Measurements from ENCODE around the gene GIT2. TPM values are rescaled to one million over a fixed set of nuclear protein-coding genes. Genes with fewer than 3 reads are reported as not detected.
A peak's percentile ranks its signal among the peaks of the same experiment; 100 is the strongest.

Gene GIT2
- total RNA-seq, 2 donors from 2014 or later: 64.3 to 70.1 TPM

GRCh38 chr12:109963743-109964429 is 32.3 kb downstream of the GIT2 start:
- H3K27ac Mint-ChIP-seq: peak overlapping the region in 1 of 2 donors; percentile 75
- DNase-seq (ENCODE audit: low spot score in 2 of 2): no peak
- peaks cover 0 to 22% of the 10 kb centered on the region in 2 donors for H3K36me3 Mint-ChIP-seq
- ATAC-seq: no peak
- no peaks in the 10 kb centered on the region for H3K9me3 Mint-ChIP-seq

DNA sequence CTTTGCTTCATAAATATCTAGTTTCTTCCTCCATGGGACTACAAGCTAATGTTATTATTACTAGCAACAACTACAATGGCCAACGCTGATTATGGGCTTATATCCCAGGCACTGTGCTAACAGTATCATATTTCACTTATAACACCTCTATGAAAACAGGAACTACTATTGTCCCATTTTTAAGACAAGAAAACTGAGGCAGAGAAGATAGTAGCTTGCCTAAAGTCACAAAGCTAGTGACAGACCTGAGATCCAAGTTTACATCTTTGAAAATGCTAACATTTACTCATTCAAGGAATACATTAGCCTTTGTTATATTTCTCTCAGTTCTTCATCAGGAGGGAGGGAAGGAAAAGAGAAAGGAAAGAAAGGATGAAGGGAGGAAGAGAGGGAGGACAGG is 32.8 kb downstream of the GIT2 start:
- Mint-ChIP-seq H3K9me3 (no peaks in the 10 kb centered on the region), H3K36me3 (peaks cover 0 to 27% of the 10 kb centered on the region in 2 donors), H3K27ac (no peak overlapping the region)
- DNase-seq (ENCODE audit: low spot score in 2 of 2) (no peak), ATAC-seq (no peak)

GRCh38 chr12:109962398-109962797 is 33.8 kb downstream of the GIT2 start:
- ATAC-seq (peak in 1 of 2 donors; percentile 24), DNase-seq (ENCODE audit: low spot score in 2 of 2) (no peak)
- Mint-ChIP-seq H3K9me3 (no peaks in the 10 kb centered on the region), H3K27ac (no peak overlapping the region), H3K36me3 (peaks cover 0 to 25% of the 10 kb centered on the region in 2 donors)

DNA sequence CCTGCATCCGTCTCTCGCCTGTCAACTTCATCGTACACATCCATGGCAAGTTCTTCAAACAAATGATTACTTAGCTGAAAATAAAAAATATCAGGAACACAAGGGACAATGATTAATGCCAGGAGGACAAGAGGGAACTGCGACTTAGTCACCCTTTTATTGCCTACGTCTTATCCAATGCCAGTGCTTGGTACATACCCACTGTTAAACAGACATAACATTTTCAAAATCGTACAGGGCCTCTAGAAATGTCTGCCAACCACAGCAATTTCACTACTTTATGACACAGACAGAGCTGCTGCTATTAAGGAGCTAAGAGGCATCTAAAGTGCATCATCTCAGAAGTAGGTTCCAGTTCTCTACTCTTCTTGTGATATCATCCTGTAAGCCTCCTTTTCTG is 34.6 kb downstream of the GIT2 start:
- ATAC-seq (no peak), DNase-seq (ENCODE audit: low spot score in 2 of 2) (no peak)
- Mint-ChIP-seq H3K27ac (no peak overlapping the region), H3K9me3 (no peaks in the 10 kb centered on the region), H3K36me3 (peaks cover 0 to 23% of the 10 kb centered on the region in 2 donors)

DNA sequence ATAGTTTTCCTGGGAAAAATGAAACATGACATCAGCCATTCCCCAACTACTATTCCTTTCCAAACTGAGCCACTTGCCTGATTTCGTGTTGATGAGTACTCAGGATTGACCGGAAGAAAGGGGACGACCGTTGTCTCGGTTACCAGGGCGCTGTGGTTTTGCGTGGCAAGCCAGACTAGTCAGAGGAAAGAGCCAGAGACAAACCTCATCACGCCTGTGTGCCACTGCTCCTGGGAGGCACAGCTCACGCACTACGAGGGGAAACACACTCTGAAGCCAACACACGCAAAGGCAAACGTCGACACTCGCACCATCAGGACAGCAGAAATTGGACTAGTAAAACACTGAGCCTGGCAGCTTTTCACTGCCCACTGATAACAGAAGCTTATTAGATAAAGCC is 35.0 kb downstream of the GIT2 start:
- ATAC-seq (no peak), DNase-seq (ENCODE audit: low spot score in 2 of 2) (no peak)
- Mint-ChIP-seq H3K36me3 (peaks cover 0 to 19% of the 10 kb centered on the region in 2 donors), H3K27ac (no peak overlapping the region), H3K9me3 (no peaks in the 10 kb centered on the region)

- no peak for DNase-seq (ENCODE audit: low spot score in 2 of 2)
- H3K9me3 Mint-ChIP-seq: no peaks in the 10 kb centered on the region
- H3K36me3 Mint-ChIP-seq: peaks cover 0 to 14% of the 10 kb centered on the region in 2 donors
- no peak for ATAC-seq
- no peak overlapping the region for H3K27ac Mint-ChIP-seq
These were observed 36.6 kb downstream of the GIT2 start for GRCh38 chr12:109959411-109960093.

DNA sequence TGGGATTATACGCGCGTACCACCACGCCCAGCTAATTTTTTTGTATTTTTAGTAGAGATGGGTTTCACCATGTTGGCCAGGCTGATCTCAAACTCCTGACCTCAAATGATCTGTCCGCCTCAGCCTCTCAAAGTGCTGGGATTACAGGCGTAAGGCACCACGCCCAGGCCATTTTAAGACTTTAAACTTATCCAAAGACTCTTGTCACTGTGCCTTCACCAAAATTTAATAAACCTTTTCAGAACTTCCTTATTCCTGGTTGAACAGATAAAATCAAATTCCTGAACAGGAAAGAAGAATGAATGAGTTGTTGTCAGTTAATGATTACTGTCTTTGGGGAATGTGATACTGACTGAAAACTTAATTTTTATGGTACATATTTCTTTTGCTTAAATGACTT is 37.8 kb downstream of the GIT2 start:
- Mint-ChIP-seq H3K27ac (no peak overlapping the region), H3K36me3 (peaks cover 0 to 14% of the 10 kb centered on the region in 2 donors), H3K9me3 (no peaks in the 10 kb centered on the region)
- no peak for DNase-seq (ENCODE audit: low spot score in 2 of 2)
- ATAC-seq: no peak

DNA sequence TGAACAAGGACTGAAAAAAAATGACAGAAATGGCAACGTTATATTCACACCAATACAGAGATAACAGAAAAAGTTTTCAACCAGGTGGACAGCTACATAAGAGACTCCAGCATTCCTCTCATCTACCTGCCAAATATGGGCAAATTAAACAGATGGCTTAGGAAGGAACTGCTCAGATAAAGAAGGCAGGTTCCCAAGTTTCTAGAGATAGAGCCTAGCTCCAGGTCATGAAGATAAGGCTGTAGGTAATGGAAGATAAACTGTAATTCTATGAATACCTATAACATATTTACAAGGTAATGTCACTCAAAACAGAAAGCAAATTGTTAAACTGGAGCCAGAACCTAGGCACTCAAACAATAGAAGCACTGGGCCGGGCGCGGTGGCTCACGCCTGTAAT is 42.5 kb downstream of the GIT2 start:
- peak overlapping the region; percentile 47 to 84 for H3K27ac Mint-ChIP-seq
- ATAC-seq (no peak), DNase-seq (ENCODE audit: low spot score in 2 of 2) (no peak)
- H3K36me3 Mint-ChIP-seq: peaks cover 10 to 25% of the 10 kb centered on the region in 2 donors
- H3K9me3 Mint-ChIP-seq: no peaks in the 10 kb centered on the region

GRCh38 chr12:109952873-109953272 is 43.3 kb downstream of the GIT2 start:
- H3K36me3 Mint-ChIP-seq: peaks cover 10 to 27% of the 10 kb centered on the region in 2 donors
- peak overlapping the region; percentile 47 to 84 for H3K27ac Mint-ChIP-seq
- no peaks in the 10 kb centered on the region for H3K9me3 Mint-ChIP-seq
- DNase-seq (ENCODE audit: low spot score in 2 of 2) (no peak), ATAC-seq (no peak)

DNA sequence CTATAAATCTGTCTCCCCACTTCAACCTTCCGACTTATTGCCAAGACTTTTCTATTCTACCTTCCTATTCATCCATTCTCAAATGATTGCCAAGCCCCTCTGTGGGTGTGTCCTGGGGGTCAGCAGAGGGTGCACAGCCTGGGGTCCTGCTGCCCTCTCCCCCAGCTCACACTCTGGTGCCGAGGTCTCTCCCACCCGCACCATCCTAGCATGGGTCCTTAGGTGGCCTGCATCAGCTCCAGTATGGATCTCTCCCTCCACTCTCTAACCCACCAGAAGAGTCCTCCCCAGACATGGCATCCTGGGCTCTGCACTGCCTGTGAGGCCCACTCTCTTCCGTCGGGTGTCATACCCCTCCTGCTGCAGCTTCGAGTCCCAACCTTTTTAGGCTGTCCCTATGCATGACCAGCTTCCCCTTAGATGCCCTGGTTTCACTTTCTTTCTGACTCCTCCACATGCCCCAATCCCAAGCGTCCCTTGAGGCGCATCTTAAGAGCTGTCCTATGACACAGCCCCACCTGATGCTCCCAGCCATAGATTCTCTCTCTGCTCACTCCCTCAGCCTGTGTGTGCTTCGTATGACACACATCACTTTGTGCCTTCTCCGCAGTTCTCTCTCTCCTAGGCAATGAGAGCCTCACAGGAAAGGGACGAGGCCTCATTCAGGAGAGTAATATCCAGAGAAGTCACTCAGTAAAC is 43.9 kb downstream of the GIT2 start:
- H3K27ac Mint-ChIP-seq: peak overlapping the region; percentile 47 to 81
- H3K9me3 Mint-ChIP-seq: no peaks in the 10 kb centered on the region
- H3K36me3 Mint-ChIP-seq: peaks cover 12 to 31% of the 10 kb centered on the region in 2 donors
- ATAC-seq: peak; percentile 58 to 66
- DNase-seq (ENCODE audit: low spot score in 2 of 2): no peak

DNA sequence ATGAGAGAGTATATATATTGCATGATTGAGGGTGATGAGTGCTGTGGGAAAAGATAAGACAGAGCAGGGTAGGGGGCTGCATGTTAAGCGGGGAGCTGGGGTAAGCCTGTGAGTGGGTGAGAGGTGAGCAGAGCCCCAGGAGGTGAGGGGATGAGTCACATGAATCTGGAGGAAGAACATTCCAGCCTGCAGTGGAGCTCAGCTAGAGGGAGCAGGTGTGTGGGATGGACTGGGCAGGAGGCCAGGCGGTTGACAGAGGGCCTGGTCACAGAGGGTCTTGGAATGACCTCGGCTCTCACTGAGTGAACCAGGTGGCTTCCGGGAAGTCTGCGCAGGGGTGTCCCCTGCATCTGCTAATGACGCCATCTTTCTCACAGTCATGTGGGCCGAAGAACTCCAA is 44.4 kb downstream of the GIT2 start:
- Mint-ChIP-seq H3K9me3 (no peaks in the 10 kb centered on the region), H3K27ac (peak overlapping the region; percentile 47 to 81), H3K36me3 (peaks cover 18 to 36% of the 10 kb centered on the region in 2 donors)
- ATAC-seq: no peak
- DNase-seq (ENCODE audit: low spot score in 2 of 2): no peak

DNA sequence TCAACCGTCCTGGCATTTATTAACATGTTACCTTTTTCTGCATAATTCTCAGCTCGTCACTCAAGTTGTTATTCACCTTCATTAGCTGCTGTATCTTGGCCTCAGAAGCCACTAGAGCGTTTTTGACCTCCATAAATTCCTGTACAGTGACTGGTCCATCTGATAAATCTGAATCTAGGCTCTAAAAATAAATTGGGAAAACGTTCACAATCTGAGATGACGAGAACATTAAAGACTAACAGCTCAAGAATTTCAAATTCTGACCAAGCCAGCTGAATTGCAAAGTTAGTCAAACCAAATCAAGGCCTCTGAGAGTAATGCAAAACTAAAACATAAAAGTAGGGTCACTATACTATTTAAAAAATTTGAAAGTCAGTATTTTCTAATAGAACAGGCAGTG is 45.0 kb downstream of the GIT2 start:
- Mint-ChIP-seq H3K27ac (peak overlapping the region in 1 of 2 donors; percentile 47), H3K36me3 (peaks cover 21 to 40% of the 10 kb centered on the region in 2 donors), H3K9me3 (no peaks in the 10 kb centered on the region)
- DNase-seq (ENCODE audit: low spot score in 2 of 2): no peak
- no peak for ATAC-seq

DNA sequence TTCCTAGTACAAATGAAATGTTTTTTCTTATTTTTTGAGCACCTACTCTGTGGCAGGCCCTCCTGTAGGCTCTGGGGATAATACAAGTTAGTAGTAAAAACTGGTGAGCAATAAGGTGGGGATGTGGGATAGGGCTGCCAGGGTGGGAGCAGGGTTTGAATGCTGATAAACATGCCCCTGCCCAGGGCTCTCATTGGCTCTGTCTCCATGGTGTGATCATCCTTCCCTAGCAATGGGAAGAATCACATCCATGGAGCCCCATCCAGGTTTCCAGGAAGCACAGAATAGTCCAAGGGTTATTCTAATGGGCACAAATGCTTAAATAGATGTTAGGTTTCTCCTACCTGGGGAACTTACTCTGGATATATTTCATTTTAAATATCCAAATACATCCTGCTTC is 45.5 kb downstream of the GIT2 start:
- Mint-ChIP-seq H3K9me3 (no peaks in the 10 kb centered on the region), H3K36me3 (peaks cover 21 to 40% of the 10 kb centered on the region in 2 donors), H3K27ac (peak overlapping the region in 1 of 2 donors; percentile 29)
- ATAC-seq: no peak
- DNase-seq (ENCODE audit: low spot score in 2 of 2): no peak

DNA sequence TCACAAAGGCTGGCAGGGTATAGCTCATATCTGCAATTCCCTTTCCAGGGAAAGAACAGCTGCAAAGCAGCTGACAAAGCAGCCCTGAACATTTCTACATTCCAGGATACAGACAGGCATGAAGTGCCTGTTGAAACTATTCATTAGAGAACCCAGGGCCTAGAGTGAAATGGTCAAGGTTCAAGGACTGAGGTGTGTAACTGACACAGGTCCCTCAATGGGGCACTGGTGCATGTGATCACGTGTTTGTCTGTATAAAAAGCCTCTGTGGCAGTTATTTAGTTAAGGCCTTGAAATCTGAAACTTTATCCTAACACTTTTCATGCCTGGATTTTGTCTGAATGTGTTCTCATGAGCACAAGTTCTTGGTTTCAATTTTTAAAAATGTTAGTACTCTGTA is 47.1 kb downstream of the GIT2 start:
- Mint-ChIP-seq H3K9me3 (no peaks in the 10 kb centered on the region), H3K36me3 (peaks cover 21 to 40% of the 10 kb centered on the region in 2 donors), H3K27ac (no peak overlapping the region)
- ATAC-seq: no peak
- DNase-seq (ENCODE audit: low spot score in 2 of 2): no peak

- no peak overlapping the region for H3K27ac Mint-ChIP-seq
These were observed 47.8 kb downstream of the GIT2 start for GRCh38 chr12:109948368-109948767.

GRCh38 chr12:109947521-109947920 is 48.6 kb downstream of the GIT2 start:
- no peak for DNase-seq (ENCODE audit: low spot score in 2 of 2)
- H3K36me3 Mint-ChIP-seq: peaks cover 15 to 31% of the 10 kb centered on the region in 2 donors
- peak overlapping the region; percentile 36 to 41 for H3K27ac Mint-ChIP-seq
- ATAC-seq: no peak
- H3K9me3 Mint-ChIP-seq: no peaks in the 10 kb centered on the region

More at GRCh38 chr12:109948368-109948767, 47.8 kb downstream of the GIT2 start:
- no peak for DNase-seq (ENCODE audit: low spot score in 2 of 2)
- peaks cover 21 to 40% of the 10 kb centered on the region in 2 donors for H3K36me3 Mint-ChIP-seq
- H3K9me3 Mint-ChIP-seq: no peaks in the 10 kb centered on the region
- no peak for ATAC-seq

DNA sequence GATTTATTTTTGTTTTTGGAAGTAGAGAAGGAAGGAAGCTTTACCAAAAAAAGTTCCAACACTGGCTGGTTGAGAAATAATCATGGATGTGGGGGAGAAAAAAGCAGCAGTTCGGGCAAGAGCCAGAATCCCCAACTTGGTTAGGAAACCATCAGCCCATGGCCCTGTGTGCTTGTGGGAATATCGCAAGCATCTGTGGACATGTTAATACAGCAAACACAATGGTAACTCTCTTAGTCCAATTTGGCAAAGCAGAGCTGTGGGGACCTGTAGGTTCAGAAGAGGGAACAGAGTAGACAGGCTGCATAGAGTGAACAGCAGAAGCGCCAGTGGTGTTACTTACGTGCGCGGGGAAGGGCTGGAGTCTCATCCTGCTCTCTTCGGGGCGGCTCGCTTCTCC is 49.3 kb downstream of the GIT2 start:
- Mint-ChIP-seq H3K36me3 (peaks cover 10 to 25% of the 10 kb centered on the region in 2 donors), H3K9me3 (no peaks in the 10 kb centered on the region), H3K27ac (peak overlapping the region; percentile 36 to 70)
- no peak for DNase-seq (ENCODE audit: low spot score in 2 of 2)
- ATAC-seq: no peak
